Fibroblast of the aortic adventitia (primary cell): ENCODE results near the gene DGKH. TPM values are rescaled to one million over a fixed set of nuclear protein-coding genes. Genes with fewer than 3 reads are reported as not detected.
A peak's percentile ranks its signal among the peaks of the same experiment; 100 is the strongest.

Experiments used
- DNase-seq: peaks from one replicate; pipeline ENCODE4 v3.0.0-alpha.2; 2010; ENCODE audit warnings: low read depth
- H3K4me3 ChIP-seq: 2 replicates; pipeline ENCODE4 v1.5.1; 2011; ENCODE audit warnings: low read depth, mild to moderate bottlenecking, control low read depth, low read length, moderate library complexity
- CTCF ChIP-seq: IDR thresholded peaks from 2 replicates; pipeline ENCODE4 v1.5.1; 2011; ENCODE audit warnings: mild to moderate bottlenecking, low read length, control low read depth, inconsistent platforms; ENCODE audit not compliant: insufficient read depth
- total RNA-seq: library from RNA; depleted of rRNA; stranded (reverse); fragments of >200 nt; gene quantifications from 2 replicates; pipeline ENCODE4 v1.2.3, GENCODE V29; 2012; ENCODE audit warnings: low replicate concordance

Gene DGKH
- total RNA-seq, 1 donor, result 17.1 TPM

GRCh38 chr13:42190529-42190928 is 142.1 kb downstream of the DGKH start:
- TF ChIP-seq CTCF, result no peak
- no peak overlapping the region for H3K4me3 ChIP-seq
- no peak for DNase-seq

DNA sequence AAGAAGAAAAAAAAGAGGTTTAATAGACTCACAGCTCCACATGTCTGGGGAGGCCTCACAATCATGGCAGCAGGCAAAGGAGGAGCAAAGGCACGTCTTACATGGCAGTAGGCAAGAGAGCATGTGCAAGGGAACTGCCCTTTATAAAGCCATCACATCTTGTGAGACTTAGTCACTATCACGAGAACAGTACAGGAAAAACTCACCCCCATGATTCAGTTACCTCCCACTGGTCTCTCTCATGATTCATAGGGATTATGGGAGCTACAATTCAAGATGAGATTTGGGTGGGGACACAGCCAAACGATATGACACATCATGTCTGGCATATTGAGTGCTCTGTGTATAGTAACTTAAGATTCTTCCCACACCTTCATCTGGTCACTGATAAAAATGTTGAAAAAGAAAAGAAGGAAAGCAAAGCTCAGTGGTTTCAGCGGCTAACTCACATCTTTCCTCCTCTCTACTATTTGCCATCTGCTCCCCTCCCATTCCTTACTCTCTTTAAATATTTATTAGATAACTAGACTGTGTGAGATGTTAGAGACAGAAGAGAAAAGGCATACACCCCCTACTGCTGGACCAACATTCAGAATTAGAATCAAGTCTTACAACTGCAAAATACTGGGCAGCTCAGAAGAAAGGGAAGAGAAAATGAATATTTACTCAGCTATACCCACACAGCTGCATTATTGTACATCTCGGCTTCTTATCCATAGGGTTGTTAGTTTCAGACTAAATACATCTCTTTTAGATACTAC is 163.4 kb downstream of the DGKH start:
- DNase-seq, result peak; percentile 11
- no peak overlapping the region for H3K4me3 ChIP-seq
- TF ChIP-seq CTCF, result no peak

- DNase-seq, result no peak
- H3K4me3 ChIP-seq, result no peak overlapping the region
- TF ChIP-seq CTCF, result no peak
These were observed 166.0 kb downstream of the DGKH start for GRCh38 chr13:42214446-42214845.

GRCh38 chr13:42215578-42216421 is 167.4 kb downstream of the DGKH start:
- DNase-seq, result peak; percentile 52
- peak; percentile 58 for TF ChIP-seq CTCF
- no peak overlapping the region for H3K4me3 ChIP-seq

DNA sequence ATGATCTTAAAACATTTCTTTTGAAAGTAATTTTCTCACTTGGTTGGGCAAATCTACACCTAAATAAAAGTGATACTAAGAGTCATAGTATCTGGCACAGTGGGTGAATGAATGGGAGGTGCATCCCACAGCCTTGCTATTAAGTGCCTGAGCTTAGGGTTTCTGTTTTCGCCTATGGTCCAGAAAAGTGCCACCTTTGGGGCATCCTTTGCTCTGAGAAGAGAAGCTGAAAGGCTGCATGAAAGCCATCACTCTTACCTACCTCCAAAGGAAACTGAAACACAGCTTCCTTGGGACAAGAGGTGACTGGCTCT is 167.9 kb downstream of the DGKH start:
- no peak for TF ChIP-seq CTCF
- H3K4me3 ChIP-seq, result no peak overlapping the region
- DNase-seq, result no peak

- H3K4me3 ChIP-seq, result no peak overlapping the region
- DNase-seq, result peak; percentile 17
- no peak for TF ChIP-seq CTCF
These were observed 170.1 kb downstream of the DGKH start for GRCh38 chr13:42218576-42218975.
